Endothelial cell of umbilical vein (primary cell): ENCODE measurements around the gene TESMIN. TPM values are rescaled to one million over a fixed set of nuclear protein-coding genes. Genes with fewer than 3 reads are reported as not detected.

Experiments used
- BruUV-seq: library from RNA; stranded (reverse); fragments of 400-500 nt; replicated peaks from 2 replicates; lab custom pipeline; 2021; lab: Mats Ljungman, UMichigan
- CTCF ChIA-PET: fragments of 300-600, 350-600 bp; sonication (Branson Sonifier 250); formaldehyde crosslinking; loops from one replicate; lab custom pipeline; 2021; ENCODE audit warnings: antibody characterized with exemption, inconsistent platforms; lab: Charles Lee
- POLR2A ChIA-PET: fragments of 300-600, 350-600 bp; sonication (Branson Sonifier 250); formaldehyde crosslinking; loops from one replicate; lab custom pipeline; 2021; ENCODE audit warnings: antibody characterized with exemption, inconsistent platforms; lab: Charles Lee
- DNase-seq: peaks from one replicate; pipeline ENCODE4 v3.0.0-alpha.2; 2011; ENCODE audit warnings: low read depth, low spot score
- FAIRE-seq: peaks from 2 replicates; lab custom pipeline; 2011; peaks lifted over from hg19 to GRCh38; lab: Jason Lieb, UNC
- H2AFZ ChIP-seq: 2 replicates; pipeline ENCODE4 v1.6.0; 2012; ENCODE audit warnings: low read depth, low read length, control low read depth, inconsistent platforms
- H3K27ac ChIP-seq: 2 replicates; pipeline ENCODE4 v1.5.1; 2011; ENCODE audit warnings: low read depth, mild to moderate bottlenecking, control low read depth, low read length, moderate library complexity; ENCODE audit not compliant: insufficient read depth
- H3K27me3 ChIP-seq, 2 experiments: 2 replicates each; pipeline versions ENCODE4 v1.6.0 to v1.6.1; 2011; ENCODE audit warnings: low read length in 2 of 2, mixed read lengths in 1 of 2; ENCODE audit not compliant: control insufficient read depth in 2 of 2, insufficient read depth in 2 of 2
- H3K36me3 ChIP-seq, 2 experiments: 2 replicates in 1 of 2; 3 replicates in 1 of 2; pipeline ENCODE4 v1.5.1; 2011; ENCODE audit warnings: low read length in 2 of 2, mild to moderate bottlenecking in 1 of 2, moderate library complexity in 1 of 2; ENCODE audit not compliant: control insufficient read depth in 2 of 2, insufficient read depth in 2 of 2; ENCODE audit errors: extremely low read depth in 1 of 2
- H3K4me1 ChIP-seq: 3 replicates; pipeline ENCODE4 v1.5.1; 2011; ENCODE audit warnings: mild to moderate bottlenecking, low read length; ENCODE audit not compliant: control insufficient read depth, insufficient read depth; ENCODE audit errors: extremely low read depth
- H3K4me2 ChIP-seq: 2 replicates; pipeline ENCODE4 v1.6.1; 2011; ENCODE audit warnings: low read length, control low read depth, mixed read lengths; ENCODE audit not compliant: insufficient read depth
- H3K4me3 ChIP-seq, 3 experiments: fragments of 200-600 bp in 1 of 3; sonication (generic), shearing (Covaris generic) in 1 of 3; replicated peaks in 1 of 3; 2 replicates each; pipeline ENCODE4 v1.5.1; 2011 to 2016; ENCODE audit warnings: control low read depth in 3 of 3, low read length in 3 of 3, mild to moderate bottlenecking in 2 of 3, inconsistent platforms in 1 of 3, low read depth in 1 of 3, moderate library complexity in 1 of 3; ENCODE audit not compliant: insufficient read depth in 1 of 3
- H3K79me2 ChIP-seq: 2 replicates; pipeline ENCODE4 v1.6.0; 2012; ENCODE audit warnings: low read length, inconsistent platforms; ENCODE audit not compliant: control insufficient read depth, insufficient read depth
- H3K9ac ChIP-seq: replicated peaks from 2 replicates; pipeline ENCODE3; 2011; ENCODE audit warnings: low read length, control low read depth; ENCODE audit not compliant: insufficient read depth; ENCODE audit errors: extremely low read depth
- H3K9me1 ChIP-seq: replicated peaks from 3 replicates; pipeline ENCODE4 v1.6.0; 2011; ENCODE audit warnings: mild to moderate bottlenecking, low read length; ENCODE audit not compliant: control insufficient read depth, insufficient read depth; ENCODE audit errors: extremely low read depth
- H3K9me3 ChIP-seq: replicated peaks from 2 replicates; pipeline ENCODE4 v1.5.1; 2012; ENCODE audit warnings: low read length, inconsistent platforms; ENCODE audit not compliant: control insufficient read depth, insufficient read depth
- H4K20me1 ChIP-seq: replicated peaks from 2 replicates; pipeline ENCODE3; 2011; ENCODE audit warnings: mild to moderate bottlenecking, low read length; ENCODE audit not compliant: control insufficient read depth, insufficient read depth; ENCODE audit errors: extremely low read depth
- CTCF ChIP-seq, 2 donors: IDR thresholded peaks; 1 replicate in 1 of 2; 2 replicates in 1 of 2; pipeline ENCODE4 v1.5.1; 2011; ENCODE audit warnings: low read length in 2 of 2, mild to moderate bottlenecking in 2 of 2, moderate library complexity in 2 of 2, control low read depth in 1 of 2, inconsistent platforms in 1 of 2, low read depth in 1 of 2; ENCODE audit not compliant: insufficient read depth in 1 of 2; ENCODE audit errors: extremely low read depth in 1 of 2
- EZH2 ChIP-seq: IDR thresholded peaks from 2 replicates; pipeline ENCODE4 v1.6.1; 2012; ENCODE audit warnings: borderline replicate concordance, low read depth, mild to moderate bottlenecking, moderate library complexity, low read length, inconsistent platforms; ENCODE audit not compliant: severe bottlenecking
- FOS ChIP-seq: IDR thresholded peaks from 2 replicates; pipeline ENCODE4 v1.6.1; 2011; ENCODE audit warnings: mild to moderate bottlenecking, low read length, moderate library complexity, borderline replicate concordance; ENCODE audit not compliant: insufficient read depth
- GATA2 ChIP-seq: IDR thresholded peaks from 2 replicates; pipeline ENCODE4 v1.7.0; 2011; ENCODE audit warnings: low read depth, mild to moderate bottlenecking, moderate library complexity, mixed read lengths, low read length; ENCODE audit not compliant: insufficient read length, insufficient read depth
- JUN ChIP-seq: IDR thresholded peaks from 2 replicates; pipeline ENCODE4 v1.6.1; 2011; ENCODE audit warnings: borderline replicate concordance, low read depth; ENCODE audit not compliant: insufficient read length, insufficient read depth
- MAX ChIP-seq: IDR thresholded peaks from 2 replicates; pipeline ENCODE4 v1.6.1; 2011; ENCODE audit not compliant: insufficient read depth, insufficient read length
- MYC ChIP-seq: IDR thresholded peaks from one replicate; pipeline ENCODE4 v1.6.1; 2011; ENCODE audit warnings: mild to moderate bottlenecking, low read depth, low read length
- POLR2A ChIP-seq: IDR thresholded peaks from 2 replicates; pipeline ENCODE4 v1.6.1; 2012; ENCODE audit warnings: low read depth, mild to moderate bottlenecking, control low read depth, low read length
- POLR2AphosphoS5 ChIP-seq: IDR thresholded peaks from 2 replicates; pipeline ENCODE4 v1.6.1; 2012; ENCODE audit warnings: low read depth, mild to moderate bottlenecking, control low read depth, low read length, moderate library complexity; ENCODE audit not compliant: insufficient read depth
- dilution Hi-C: fragments of 300-500 bp; cut with MboI; formaldehyde crosslinking; loops from one replicate; pipeline ENCODE4 v1.15.0; 2019; ENCODE audit warnings: low sequenced_read_pairs; ENCODE audit not compliant: extremely low pct_ligation_motif_present
- intact Hi-C: fragments of 100-400 bp; cut with micrococcal nuclease; formaldehyde crosslinking; loops from one replicate; pipeline ENCODE4 v1.10.0; 2022
- polyA plus RNA-seq, 4 experiments: library from polyadenylated mRNA; depleted of rRNA in 3 of 4; stranded (reverse) in 3 of 4; unstranded in 1 of 4; fragments of >200 nt; gene quantifications; 2 replicates each; pipeline versions ENCODE4 v1.2.1 to v1.2.3, GENCODE V29; 2011 to 2012; ENCODE audit warnings: missing spikeins in 1 of 4
- total RNA-seq: library from RNA; stranded (reverse); gene quantifications from 2 replicates; pipeline ENCODE4 v1.2.3, GENCODE V29; 2021

TESMIN gene
- total and polyA plus RNA-seq, 2 donors (not counting 3 experiments of a cell fraction or from before 2014, with no cell fraction given) = 1.7 to 6.1 TPM

GRCh38 chr11:68773521-68774193 is 22.3 kb upstream of the TESMIN start:
- no peak overlapping the region for H3K9ac ChIP-seq
- intact Hi-C loops = no loop called here
- no peaks in the 10 kb centered on the region for H3K9me1 ChIP-seq
- CTCF ChIA-PET = no interaction called here
- no peak overlapping the region for H3K4me3 ChIP-seq
- H3K4me1 ChIP-seq = no peaks in the 10 kb centered on the region
- no peaks in the 10 kb centered on the region for H3K79me2 ChIP-seq
- H4K20me1 ChIP-seq = no peaks in the 10 kb centered on the region
- H3K9me3 ChIP-seq = no peaks in the 10 kb centered on the region
- H2AFZ ChIP-seq = no peak overlapping the region
- dilution Hi-C loops = no loop called here
- peaks cover 6 to 51% of the 10 kb centered on the region in 2 experiments for H3K36me3 ChIP-seq
- H3K27ac ChIP-seq = no peak overlapping the region
- POLR2A ChIA-PET = no interaction called here
- FAIRE-seq (no peak), DNase-seq (no peak)
- TF ChIP-seq JUN (no peak), CTCF (IDR thresholded peaks at IDR 0.05; ENCODE audit: extremely low read depth in 1 of 2, insufficient read depth in 1 of 2, low read depth in 1 of 2, low read length in 2 of 2) (no peak), EZH2 (no peak)
- BruUV-seq = no TSS peak
- H3K27me3 ChIP-seq = no peaks in the 10 kb centered on the region
- H3K4me2 ChIP-seq = no peak overlapping the region

GRCh38 chr11:68772936-68773335 is 21.6 kb upstream of the TESMIN start:
- Histone ChIP-seq H3K79me2 (no peaks in the 10 kb centered on the region), H3K36me3 (peaks cover 6 to 50% of the 10 kb centered on the region in 2 experiments), H3K9me1 (no peaks in the 10 kb centered on the region), H3K4me1 (no peaks in the 10 kb centered on the region), H3K4me2 (no peak overlapping the region), H3K4me3 (no peak overlapping the region), H3K27me3 (no peaks in the 10 kb centered on the region), H3K27ac (no peak overlapping the region), H4K20me1 (no peaks in the 10 kb centered on the region), H2AFZ (no peak overlapping the region), H3K9ac (no peak overlapping the region), H3K9me3 (no peaks in the 10 kb centered on the region)
- CTCF ChIA-PET = no interaction called here
- no TSS peak for BruUV-seq
- intact Hi-C loops (no loop called here), dilution Hi-C loops (no loop called here)
- POLR2A ChIA-PET = no interaction called here
- FAIRE-seq = no peak
- TF ChIP-seq MYC (no peak), FOS (no peak), POLR2AphosphoS5 (no peak), CTCF (IDR thresholded peaks at IDR 0.05; ENCODE audit: extremely low read depth in 1 of 2, insufficient read depth in 1 of 2, low read depth in 1 of 2, low read length in 2 of 2) (no peak), POLR2A (no peak), EZH2 (no peak), MAX (no peak), JUN (no peak), GATA2 (no peak)
- no peak for DNase-seq
